Caki2 (cell line): ENCODE measurements around the gene TST. TPM values are rescaled to one million over a fixed set of nuclear protein-coding genes. Genes with fewer than 3 reads are reported as not detected.

Experiments used
- DNase-seq: peaks from one replicate; pipeline ENCODE4 v3.0.0-alpha.2; 2015; ENCODE audit warnings: low read depth
- in situ Hi-C: cut with HindIII; loops from 2 replicates; pipeline ENCODE4 v1.10.0; 2016; ENCODE audit warnings: low sequenced_read_pairs, low pct_unique_long_range_greater_than_20kb, mixed read lengths
- total RNA-seq: library from RNA; depleted of rRNA; stranded (reverse); fragments of >200 nt; shearing (Covaris generic); gene quantifications from 2 replicates; pipeline ENCODE4 v1.2.3, GENCODE V29; 2014; ENCODE audit warnings: low replicate concordance

Gene TST
- total RNA-seq, 1 experiment from 2014 or later: 54.6 TPM

- DNase-seq: no peak
- in situ Hi-C loops: loop anchor here (10.0 kb wide), 1 partner anchor 129 kb away; the partner anchor contains the start of gene C1QTNF6
These were observed 37.0 kb upstream of the TST start for GRCh38 chr22:37056246-37056645.

GRCh38 chr22:37054600-37055365, 35.5 kb upstream of the TST start:
- in situ Hi-C loops: loop anchor here (10.0 kb wide), 1 partner anchor 130 kb away; the partner anchor contains the start of gene C1QTNF6
- DNase-seq: no peak

GRCh38 chr22:37054056-37054395, 34.8 kb upstream of the TST start:
- no peak for DNase-seq
- in situ Hi-C loops: loop anchor here (10.0 kb wide), 1 partner anchor 131 kb away; the partner anchor contains the start of gene C1QTNF6

GRCh38 chr22:37053310-37054055, 34.2 kb upstream of the TST start:
- in situ Hi-C loops: loop anchor here (10.0 kb wide), 1 partner anchor 131 kb away; the partner anchor contains the start of gene C1QTNF6
- no peak for DNase-seq

- in situ Hi-C loops: loop anchor here (10.0 kb wide), 1 partner anchor 132 kb away; the partner anchor contains the start of gene C1QTNF6
- DNase-seq: no peak
These were observed 33.4 kb upstream of the TST start for GRCh38 chr22:37052386-37053309.

- in situ Hi-C loops: loop anchor here (10.0 kb wide), 1 partner anchor 133 kb away; the partner anchor contains the start of gene C1QTNF6
- DNase-seq: peak; percentile 52
These were observed 32.4 kb upstream of the TST start, which contains the start of gene KCTD17 for GRCh38 chr22:37051391-37052385. KCTD17 (plus strand) TSS chr22:37051742; CDS start chr22:37051761, 19 bp downstream.

- no peak for DNase-seq
- in situ Hi-C loops: loop anchor here (10.0 kb wide), 1 partner anchor 134 kb away; the partner anchor contains the start of gene C1QTNF6
These were observed 31.7 kb upstream of the TST start for GRCh38 chr22:37050913-37051312.

GRCh38 chr22:37049224-37049623, 30.0 kb upstream of the TST start:
- in situ Hi-C loops: no loop called here
- no peak for DNase-seq

GRCh38 chr22:37048133-37048532, 28.9 kb upstream of the TST start:
- DNase-seq: no peak
- in situ Hi-C loops: no loop called here

- in situ Hi-C loops: no loop called here
- no peak for DNase-seq
These were observed 27.8 kb upstream of the TST start for GRCh38 chr22:37047006-37047405.

- DNase-seq: no peak
- in situ Hi-C loops: no loop called here
These were observed 27.3 kb upstream of the TST start for GRCh38 chr22:37046589-37046988.

- in situ Hi-C loops: no loop called here
- DNase-seq: peak; percentile 26
These were observed 26.7 kb upstream of the TST start for GRCh38 chr22:37045958-37046357.

GRCh38 chr22:37044634-37045625, 25.7 kb upstream of the TST start:
- in situ Hi-C loops: no loop called here
- DNase-seq: no peak

GRCh38 chr22:37043828-37044538, 24.7 kb upstream of the TST start:
- in situ Hi-C loops: no loop called here
- DNase-seq: peak; percentile 58

- DNase-seq: no peak
- in situ Hi-C loops: no loop called here
These were observed 24.1 kb upstream of the TST start for GRCh38 chr22:37043209-37043827.
